ENCODE results near the gene DOCK4. TPM values are rescaled to one million over a fixed set of nuclear protein-coding genes. Genes with fewer than 3 reads are reported as not detected.

DOCK4 gene
- total RNA-seq, 1 donor from 2014 or later = 109 TPM

- DNase-seq = no peak
Observed at GRCh38 chr7:112105584-112106530, 100.3 kb downstream of the DOCK4 start.

GRCh38 chr7:112104120-112104519, 102.1 kb downstream of the DOCK4 start:
- DNase-seq = no peak

DNA sequence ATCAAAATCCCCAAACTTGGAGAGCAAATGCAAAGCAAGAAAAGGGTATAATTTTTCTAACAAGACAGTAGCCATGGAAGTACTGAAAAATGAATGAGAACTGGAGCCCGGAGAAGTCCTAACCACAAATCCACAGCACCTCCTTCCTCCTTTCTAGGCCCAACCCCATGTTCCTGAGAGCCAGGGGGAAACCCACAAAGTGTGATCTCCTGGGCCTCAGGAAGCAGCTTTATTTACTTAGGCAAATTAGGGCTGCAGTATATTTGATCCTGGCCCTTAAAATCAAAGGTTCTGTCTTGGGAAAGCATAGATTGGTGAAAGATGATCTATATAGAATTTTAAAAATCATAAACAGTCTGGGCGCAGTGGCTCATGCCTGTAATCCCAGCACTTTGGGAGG, 103.0 kb downstream of the DOCK4 start:
- no peak for DNase-seq

DNA sequence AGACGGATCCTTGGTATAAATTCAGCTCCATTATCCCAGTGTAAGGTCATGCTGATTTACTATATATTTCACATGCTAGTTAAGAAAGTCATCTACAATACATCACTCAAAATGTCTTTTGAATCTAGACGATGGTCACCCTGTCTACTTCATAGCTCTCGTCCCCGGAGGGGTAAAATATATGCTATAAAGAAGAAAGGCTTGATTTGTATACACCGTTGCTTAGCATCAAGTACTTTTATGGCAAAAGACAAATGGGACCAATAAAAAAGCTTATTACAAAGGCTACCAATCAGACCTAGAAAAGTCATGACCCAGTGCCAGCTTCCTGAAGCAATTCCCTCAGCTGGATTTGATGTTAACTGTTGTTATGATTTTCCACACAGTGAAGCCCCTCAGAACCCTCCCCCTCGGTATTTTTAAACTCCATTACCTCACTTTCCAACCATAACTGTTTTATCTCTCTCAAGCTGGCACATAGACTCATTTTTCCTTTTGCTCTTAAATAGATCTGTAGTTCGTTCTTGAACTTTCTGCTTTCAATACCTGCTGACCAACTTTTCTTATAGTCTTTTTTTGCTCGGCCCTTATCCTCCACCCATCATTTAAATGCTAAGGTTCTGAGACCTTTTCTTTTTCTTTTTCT, 104.9 kb downstream of the DOCK4 start:
- no peak for DNase-seq

DNA sequence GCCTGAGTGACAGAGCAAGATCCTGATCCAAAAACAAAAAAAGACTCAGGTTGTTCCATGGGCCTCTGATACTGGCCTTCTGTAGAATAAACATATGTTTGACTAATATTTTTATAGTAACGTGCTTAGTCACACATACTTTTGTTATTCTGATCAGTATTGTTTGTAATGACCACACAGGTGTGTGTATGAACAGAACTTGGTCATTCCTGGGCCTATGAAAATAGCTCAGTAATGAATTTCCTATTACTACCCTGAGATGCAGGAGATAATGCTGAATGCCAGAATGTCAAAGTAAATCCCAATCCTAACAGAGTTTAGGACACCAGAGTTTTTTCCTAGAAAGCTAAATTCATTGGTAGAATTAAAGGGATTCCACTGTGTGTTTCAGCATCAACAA, 108.7 kb downstream of the DOCK4 start:
- no peak for DNase-seq

GRCh38 chr7:112093409-112093808, 112.8 kb downstream of the DOCK4 start:
- no peak for DNase-seq

DNA sequence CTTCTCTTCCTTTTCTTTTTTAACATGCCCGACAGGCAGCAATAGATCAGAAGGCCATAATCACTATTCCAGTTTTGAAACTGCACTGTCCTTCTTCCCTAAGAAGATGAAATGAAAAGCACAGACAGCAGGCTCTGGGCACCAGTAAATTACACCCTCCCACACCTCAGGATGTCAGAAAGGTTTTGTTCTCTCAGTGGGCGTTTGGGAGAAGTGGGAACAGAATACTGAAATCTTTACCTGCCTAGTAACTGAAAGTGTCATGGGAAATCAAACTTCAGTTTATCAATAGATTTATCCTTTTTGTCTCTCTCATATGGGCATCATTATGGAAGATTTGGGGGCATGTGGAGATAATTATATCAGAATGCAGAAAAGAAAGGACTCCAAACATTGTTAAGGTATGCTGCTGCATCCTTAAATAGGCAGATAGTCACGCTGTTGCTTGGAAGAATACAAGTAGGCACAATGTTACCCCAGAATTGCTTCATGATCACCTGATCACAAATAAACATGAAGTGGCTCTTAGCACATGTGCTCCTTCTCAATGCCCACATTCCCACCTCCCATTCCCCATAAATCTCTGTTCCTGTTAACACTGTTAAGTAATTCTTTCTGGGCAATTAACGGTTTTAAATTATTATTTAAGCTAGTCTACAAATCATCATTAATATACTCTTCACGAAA, 113.3 kb downstream of the DOCK4 start:
- DNase-seq = no peak

DNA sequence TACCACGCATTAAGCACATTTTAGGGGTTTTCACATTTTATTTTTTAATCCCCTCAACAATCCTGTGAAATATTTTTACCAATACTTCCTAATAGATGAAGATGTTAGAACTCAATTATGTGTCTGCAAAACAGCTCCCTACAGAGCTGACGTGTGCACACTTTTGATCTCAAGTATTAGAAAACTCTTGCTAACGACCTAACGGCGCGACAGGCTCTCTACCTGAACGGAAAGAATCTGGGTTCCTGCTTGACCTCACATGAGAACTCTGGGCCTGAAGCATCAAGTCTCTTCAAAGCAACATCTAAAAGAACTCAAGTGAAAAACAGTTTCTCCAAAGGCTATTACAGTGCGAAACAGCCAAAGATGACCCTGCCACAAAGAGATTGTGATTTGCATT, 113.9 kb downstream of the DOCK4 start:
- no peak for DNase-seq

- DNase-seq = no peak
Observed at GRCh38 chr7:112091768-112092167, 114.4 kb downstream of the DOCK4 start.

DNA sequence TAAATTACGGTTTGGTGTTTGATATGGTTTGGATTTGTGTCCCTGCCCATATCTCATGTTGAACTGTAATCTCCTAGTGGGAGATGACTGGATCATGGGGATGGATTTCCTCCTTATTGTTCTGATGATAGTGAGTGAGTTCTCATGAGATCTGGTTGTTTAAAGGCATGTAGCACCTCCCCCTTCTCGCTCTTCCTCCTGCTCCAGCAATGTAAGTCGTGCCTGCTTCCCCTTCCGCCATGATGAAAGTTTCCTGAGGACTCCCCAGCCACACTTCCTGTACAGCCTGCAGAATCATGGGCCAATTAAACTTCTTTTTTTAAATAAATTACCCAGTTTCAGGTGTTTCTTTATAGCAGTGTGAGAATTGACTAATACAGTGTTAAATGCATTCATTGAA, 116.6 kb downstream of the DOCK4 start:
- DNase-seq = no peak

GRCh38 chr7:112088484-112089016, 117.6 kb downstream of the DOCK4 start:
- no peak for DNase-seq

DNA sequence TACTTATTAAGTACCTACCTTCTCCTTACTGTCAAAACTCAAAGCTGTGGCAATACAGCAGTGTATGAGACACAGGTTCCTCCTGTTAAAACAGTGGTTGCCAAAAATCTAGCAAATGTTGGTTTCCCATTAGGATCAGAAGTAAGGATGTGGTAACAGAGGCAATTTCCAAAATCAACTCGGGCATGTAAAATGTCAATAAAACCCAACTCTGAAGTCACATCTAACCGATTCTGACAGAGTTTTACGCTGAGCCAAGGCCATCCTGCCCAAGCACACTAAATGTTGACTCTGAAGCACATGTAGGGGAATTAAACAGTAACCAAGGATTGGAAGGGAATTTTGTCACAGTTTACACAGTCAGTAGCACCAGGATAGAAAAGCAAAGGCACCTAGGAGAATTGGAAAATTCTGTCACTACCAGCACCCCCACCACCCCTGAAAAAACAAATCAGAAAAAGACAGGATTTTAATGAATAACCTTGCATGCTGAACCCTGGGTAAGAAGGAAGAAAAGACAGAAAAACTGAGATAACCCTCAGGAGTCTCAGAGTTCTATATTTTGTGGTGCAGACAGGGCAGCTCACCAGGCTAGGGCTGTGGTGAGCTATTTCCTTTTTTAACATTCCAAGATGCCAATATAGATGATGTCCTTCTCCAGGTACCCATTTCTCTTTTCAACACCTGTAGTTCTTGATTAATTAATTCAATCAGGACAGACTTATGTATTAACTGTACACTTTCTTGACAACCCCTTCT, 119.5 kb downstream of the DOCK4 start:
- no peak for DNase-seq

DNA sequence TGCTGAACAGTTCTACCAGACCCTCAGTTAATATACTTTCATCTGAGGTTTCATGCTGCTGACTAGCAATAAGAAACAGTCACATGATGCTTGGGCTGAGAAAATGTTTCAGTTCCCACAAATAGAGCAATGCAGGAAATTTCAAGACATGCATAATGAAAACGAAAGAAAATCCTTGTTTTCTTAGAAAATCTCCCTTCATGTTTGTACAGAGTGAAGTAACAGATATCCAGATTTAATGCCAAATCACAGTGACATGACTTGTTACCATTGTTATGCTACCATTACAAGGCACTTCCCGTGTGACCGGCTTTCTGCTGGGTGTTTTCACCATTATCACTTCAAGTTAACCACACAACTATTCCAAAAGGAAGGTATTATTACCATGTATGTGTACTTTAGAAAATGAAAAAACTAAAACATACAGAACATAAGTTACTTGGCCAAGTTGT, 121.7 kb downstream of the DOCK4 start:
- DNase-seq = no peak

DNA sequence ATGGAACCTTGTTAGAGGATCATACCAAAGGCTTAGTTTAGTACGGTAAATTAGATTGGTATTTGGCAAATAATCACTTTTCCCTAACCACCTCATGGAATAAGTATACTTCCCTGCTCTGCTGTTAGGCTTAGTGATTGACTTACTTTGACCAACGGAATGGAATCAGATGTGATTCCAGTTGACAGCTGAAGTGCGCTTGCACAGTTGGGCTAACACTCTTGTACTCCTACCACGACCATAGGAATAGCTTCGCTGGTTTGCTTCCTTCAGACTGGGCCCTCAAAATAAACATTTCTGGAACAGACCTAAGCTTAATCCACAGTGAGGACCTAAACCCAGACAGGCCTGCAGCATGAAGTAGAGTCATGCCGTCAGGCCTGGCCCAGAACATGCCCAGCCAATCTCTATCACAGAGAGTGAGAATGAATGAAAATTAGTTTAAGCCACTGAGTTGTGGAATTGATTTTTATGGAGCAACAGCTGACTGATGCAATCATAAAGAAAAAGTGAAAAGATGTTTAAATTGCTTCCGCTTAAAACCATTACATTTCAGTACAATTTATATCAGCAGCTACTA, 122.3 kb downstream of the DOCK4 start:
- DNase-seq = no peak

- no peak for DNase-seq
Observed at GRCh38 chr7:112082306-112082705, 123.9 kb downstream of the DOCK4 start.

- DNase-seq = no peak
Observed at GRCh38 chr7:112081778-112082177, 124.4 kb downstream of the DOCK4 start.

DNA sequence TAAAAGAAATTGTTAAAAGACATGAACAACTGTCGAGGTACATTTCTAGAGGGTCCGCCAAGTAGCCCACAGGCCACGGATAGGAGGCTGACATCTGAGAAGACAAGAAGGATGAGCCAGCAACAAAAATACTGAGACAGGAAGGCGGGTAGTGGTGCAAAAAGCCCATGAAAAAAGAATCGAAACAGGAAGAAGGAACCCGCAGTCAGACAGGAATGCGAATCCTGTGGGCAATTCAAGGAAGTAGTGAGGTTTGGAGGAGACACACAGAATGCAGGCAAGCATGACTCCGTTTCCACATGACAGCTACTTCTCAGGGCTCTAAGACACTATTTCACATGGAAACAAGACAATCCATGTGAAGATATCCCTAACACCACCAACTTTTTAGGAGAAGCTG, 125.2 kb downstream of the DOCK4 start:
- DNase-seq = no peak

DNA sequence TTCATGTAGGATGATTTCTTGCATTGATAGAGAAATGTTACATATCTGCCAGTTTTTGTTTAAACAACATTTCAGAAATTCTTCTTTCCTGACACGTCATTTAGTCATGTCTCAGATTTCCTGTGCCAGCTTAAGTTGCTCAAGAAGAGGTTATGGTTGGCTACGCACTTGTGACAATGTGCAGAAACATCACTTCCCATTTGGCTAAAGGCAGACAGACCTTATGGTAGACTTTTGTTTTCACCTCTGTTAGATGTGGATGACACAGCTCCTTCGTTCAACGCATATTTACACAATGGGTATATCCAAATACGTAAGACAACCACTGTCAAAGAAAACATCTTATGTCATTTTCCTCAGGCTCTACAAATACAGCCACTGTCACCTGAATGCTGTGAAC, 125.8 kb downstream of the DOCK4 start:
- no peak for DNase-seq

GRCh38 chr7:112079673-112080072, 126.5 kb downstream of the DOCK4 start:
- DNase-seq = no peak

- no peak for DNase-seq
Observed at GRCh38 chr7:112079122-112079521, 127.1 kb downstream of the DOCK4 start.

GRCh38 chr7:112076324-112076723, 129.9 kb downstream of the DOCK4 start:
- DNase-seq = no peak

DNA sequence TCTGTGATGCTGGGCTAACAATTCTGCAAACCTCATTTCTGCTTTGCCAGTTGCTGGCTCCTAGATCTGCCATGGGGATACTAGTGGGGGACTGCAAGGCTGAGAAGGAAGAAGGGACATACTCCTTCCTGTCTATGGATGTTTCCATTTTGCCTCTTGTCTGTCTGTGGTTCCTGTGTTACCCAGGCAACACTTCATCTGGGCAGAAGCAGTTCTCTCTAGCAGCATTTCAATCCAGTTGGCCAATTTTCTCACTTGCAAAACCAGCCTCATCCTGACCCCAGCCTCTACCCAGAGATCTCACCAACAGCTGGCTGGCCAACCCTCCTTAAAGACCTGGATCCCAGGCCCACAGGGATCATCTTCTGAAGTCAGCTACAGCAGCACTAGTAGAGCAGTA, 131.7 kb downstream of the DOCK4 start:
- DNase-seq = no peak
